WTC11 (cell line): ENCODE measurements around the gene WDR33. TPM values are rescaled to one million over a fixed set of nuclear protein-coding genes. Genes with fewer than 3 reads are reported as not detected.

Experiments
- ATAC-seq: fragments of 200-7000 bp; cut with Tn5 transposase; 2 replicates; pipeline ENCODE4 v1.10.0; 2021; ENCODE audit warnings: mild to moderate bottlenecking, moderate library complexity
- CTCF ChIA-PET: fragments of 300-600 bp; sonication (Branson Sonifier 250); formaldehyde crosslinking; loops from one replicate; lab custom pipeline; 2021; ENCODE audit warnings: antibody characterized with exemption; lab: Charles Lee
- POLR2A ChIA-PET: fragments of 350-600 bp; sonication (Branson Sonifier 250); formaldehyde crosslinking; loops from one replicate; lab custom pipeline; 2021; ENCODE audit warnings: antibody characterized with exemption; lab: Charles Lee
- DNase-seq: peaks from one replicate; pipeline ENCODE4 v3.0.0; 2021; ENCODE audit warnings: low spot score
- H3K27ac Mint-ChIP-seq: 2 replicates; pipeline ENCODE4 v1.8.0; 2021; ENCODE audit warnings: mixed read lengths
- H3K27me3 Mint-ChIP-seq: 2 replicates; pipeline ENCODE4 v1.8.0; 2021; ENCODE audit warnings: low read depth, mild to moderate bottlenecking, moderate library complexity, mixed read lengths
- H3K36me3 Mint-ChIP-seq: 2 replicates; pipeline ENCODE4 v1.8.0; 2021; ENCODE audit warnings: mixed read lengths
- H3K4me1 Mint-ChIP-seq: 2 replicates; pipeline ENCODE4 v1.8.0; 2022; ENCODE audit warnings: mixed read lengths
- H3K4me3 Mint-ChIP-seq: 2 replicates; pipeline ENCODE4 v1.8.0; 2021; ENCODE audit warnings: mild to moderate bottlenecking, moderate library complexity, mixed read lengths
- H3K9me3 Mint-ChIP-seq: 2 replicates; pipeline ENCODE4 v1.8.0; 2021; ENCODE audit warnings: mixed read lengths
- ARID4B ChIP-seq: sonication (generic); formaldehyde crosslinking; IDR thresholded peaks from 2 replicates; pipeline ENCODE4 v1.8.0; 2023; ENCODE audit warnings: missing genetic modification reagents, mild to moderate bottlenecking, borderline replicate concordance
- CREM ChIP-seq: sonication (generic); formaldehyde crosslinking; IDR thresholded peaks from 2 replicates; pipeline ENCODE4 v1.8.1; 2022; ENCODE audit warnings: mild to moderate bottlenecking, missing genetic modification reagents, moderate library complexity
- CTCF ChIP-seq: fragments of 200-600 bp; IDR thresholded peaks from 2 replicates; pipeline ENCODE4 v1.8.0; 2022; ENCODE audit warnings: antibody characterized with exemption
- E2F4 ChIP-seq: sonication (generic); formaldehyde crosslinking; IDR thresholded peaks from 2 replicates; pipeline ENCODE4 v1.8.1; 2022; ENCODE audit warnings: low read depth, mild to moderate bottlenecking, moderate library complexity, missing genetic modification reagents, borderline replicate concordance
- E2F5 ChIP-seq: sonication (generic); formaldehyde crosslinking; IDR thresholded peaks from 2 replicates; pipeline ENCODE4 v1.8.1; 2022; ENCODE audit warnings: mild to moderate bottlenecking, moderate library complexity, missing genetic modification reagents
- EMX1 ChIP-seq: fragments of 250-450 bp; sonication (Bioruptor Pico); IDR thresholded peaks from 2 replicates; pipeline ENCODE4 v1.8.0; 2021; ENCODE audit warnings: mild to moderate bottlenecking
- GABPB1 ChIP-seq: sonication (generic); formaldehyde crosslinking; IDR thresholded peaks from 2 replicates; pipeline ENCODE4 v1.8.1; 2023; ENCODE audit warnings: mild to moderate bottlenecking, missing genetic modification reagents
- IRF1 ChIP-seq: sonication (generic); formaldehyde crosslinking; IDR thresholded peaks from 2 replicates; pipeline ENCODE4 v1.8.0; 2023; ENCODE audit warnings: missing genetic modification reagents
- JUN ChIP-seq: sonication (generic); formaldehyde crosslinking; IDR thresholded peaks from 2 replicates; pipeline ENCODE4 v1.8.0; 2023; ENCODE audit warnings: mild to moderate bottlenecking, missing genetic modification reagents
- MAX ChIP-seq: sonication (generic); formaldehyde crosslinking; IDR thresholded peaks from 2 replicates; pipeline ENCODE4 v1.8.0; 2022; ENCODE audit warnings: mild to moderate bottlenecking, missing genetic modification reagents
- NFE2L1 ChIP-seq: sonication (generic); formaldehyde crosslinking; IDR thresholded peaks from 2 replicates; pipeline ENCODE4 v1.8.1; 2023; ENCODE audit warnings: missing genetic modification reagents
- SMAD4 ChIP-seq: sonication (generic); formaldehyde crosslinking; IDR thresholded peaks from 2 replicates; pipeline ENCODE4 v1.8.0; 2022; ENCODE audit warnings: mild to moderate bottlenecking, missing genetic modification reagents
- TCF7 ChIP-seq: sonication (generic); formaldehyde crosslinking; IDR thresholded peaks from 2 replicates; pipeline ENCODE4 v1.8.0; 2022; ENCODE audit warnings: mild to moderate bottlenecking, low read depth, missing genetic modification reagents, moderate library complexity
- TEAD4 ChIP-seq: sonication (generic); formaldehyde crosslinking; IDR thresholded peaks from 2 replicates; pipeline ENCODE4 v1.8.0; 2022; ENCODE audit warnings: mild to moderate bottlenecking, missing genetic modification reagents
- ZNF121 ChIP-seq: sonication (generic); formaldehyde crosslinking; IDR thresholded peaks from 2 replicates; pipeline ENCODE4 v1.8.0; 2023; ENCODE audit warnings: missing genetic modification reagents
- ZNF138 ChIP-seq: sonication (generic); formaldehyde crosslinking; conservative IDR thresholded peaks from 2 replicates; pipeline ENCODE4 v1.8.1; 2022; ENCODE audit warnings: mild to moderate bottlenecking, moderate library complexity, missing genetic modification reagents
- ZNF232 ChIP-seq: sonication (generic); formaldehyde crosslinking; IDR thresholded peaks from 2 replicates; pipeline ENCODE4 v1.8.0; 2022; ENCODE audit warnings: mild to moderate bottlenecking, missing genetic modification reagents
- ZNF396 ChIP-seq: fragments of 250-450 bp; sonication (Bioruptor Pico); IDR thresholded peaks from 2 replicates; pipeline ENCODE4 v1.8.0; 2021; ENCODE audit warnings: mild to moderate bottlenecking, moderate library complexity, borderline replicate concordance
- ZSCAN18 ChIP-seq: fragments of 250-450 bp; sonication (Bioruptor Pico); IDR thresholded peaks from 2 replicates; pipeline ENCODE4 v2.1.2; 2022; ENCODE audit warnings: mild to moderate bottlenecking, moderate library complexity
- total RNA-seq: library from RNA; stranded (reverse); gene quantifications from 3 replicates; pipeline ENCODE4 v1.2.3, GENCODE V29; 2021

The WDR33 gene
- total RNA-seq, 1 experiment from 2014 or later: 67.1 TPM

GRCh38 chr2:127786048-127786809 lies 24.7 kb downstream of the WDR33 start:
- ATAC-seq (no peak), DNase-seq (no peak)
- POLR2A ChIA-PET: no interaction called here
- Mint-ChIP-seq H3K27ac (no peak overlapping the region; the same call in 1 of the 2 replicates), H3K36me3 (peaks cover 21% of the 10 kb centered on the region)
- TF ChIP-seq ZNF121 (CRISPR knock-in tag) (peak; percentile 71; the same call in 1 of the 2 replicates), ZNF232 (CRISPR knock-in tag) (no peak), MAX (CRISPR knock-in tag) (no peak)
- TF ChIP-seq, all 79 proteins: peak for 1
- no peaks in the 10 kb centered on the region for H3K27me3 Mint-ChIP-seq
- CTCF ChIA-PET: no interaction called here
- no peak overlapping the region for H3K4me3 Mint-ChIP-seq
- H3K4me1 Mint-ChIP-seq: no peaks in the 10 kb centered on the region
- H3K9me3 Mint-ChIP-seq: peaks cover 12% of the 10 kb centered on the region

GRCh38 chr2:127784965-127785518 lies 25.9 kb downstream of the WDR33 start:
- DNase-seq: no peak
- ATAC-seq: no peak
- Mint-ChIP-seq H3K27ac (no peak overlapping the region), H3K4me3 (no peak overlapping the region), H3K4me1 (no peaks in the 10 kb centered on the region), H3K36me3 (peaks cover 16% of the 10 kb centered on the region), H3K9me3 (peaks cover 6% of the 10 kb centered on the region), H3K27me3 (no peaks in the 10 kb centered on the region)
- TF ChIP-seq SMAD4 (CRISPR knock-in tag): no peak
- TF ChIP-seq ZSCAN18 (CRISPR knock-in tag): no peak
- ChIA-PET CTCF (no interaction called here), POLR2A (no interaction called here)

GRCh38 chr2:127783101-127783500 lies 27.9 kb downstream of the WDR33 start:
- Mint-ChIP-seq H3K4me1 (0 out of 2 replicates have a peak, but pooled peaks cover 2% of the 10 kb centered on the region), H3K9me3 (peaks cover 9% of the 10 kb centered on the region), H3K36me3 (peaks cover 14% of the 10 kb centered on the region), H3K27me3 (no peaks in the 10 kb centered on the region), H3K27ac (no peak overlapping the region), H3K4me3 (no peak overlapping the region)
- ChIA-PET CTCF (no interaction called here), POLR2A (interaction anchor here (0.6 kb wide), 1 partner anchor 51 kb away, joined by 4 read pairs; no protein-coding TSS in a partner anchor)
- ATAC-seq (no peak), DNase-seq (no peak)
- TF ChIP-seq NFE2L1 (CRISPR knock-in tag): no peak
- TF ChIP-seq TCF7 (CRISPR knock-in tag): no peak
- TF ChIP-seq E2F4 (CRISPR knock-in tag): no peak
- TF ChIP-seq ZNF138 (CRISPR knock-in tag): no peak
- no peak for TF ChIP-seq TEAD4 (CRISPR knock-in tag)
- TF ChIP-seq E2F5 (CRISPR knock-in tag): no peak
- TF ChIP-seq GABPB1: no peak
- TF ChIP-seq CTCF: no peak
- no peak for TF ChIP-seq ZNF396 (CRISPR knock-in tag)
- no peak for TF ChIP-seq EMX1 (CRISPR knock-in tag)
- TF ChIP-seq IRF1 (CRISPR knock-in tag): no peak
- TF ChIP-seq CREM (CRISPR knock-in tag): no peak
- TF ChIP-seq ARID4B (CRISPR knock-in tag): no peak
- TF ChIP-seq JUN: no peak
